HG03097 (cell line): ENCODE results near the gene CST6.

Experiments
- ATAC-seq: cut with Tn5 transposase; IDR thresholded peaks from one replicate; pipeline ENCODE4 v1.9.1; 2021; ENCODE audit not compliant: unreplicated experiment, low FRiP score

The CST6 gene

GRCh38 chr11:66011785-66012303 lies at the start of gene CST6:
CST6 (plus strand) TSS chr11:66012008; CDS start chr11:66012045, 37 bp downstream.
- no peak for ATAC-seq

- no peak for ATAC-seq
Measured at GRCh38 chr11:65962141-65962564, 49.7 kb upstream of the CST6 start.

GRCh38 chr11:65964906-65965305 lies 46.9 kb upstream of the CST6 start:
- ATAC-seq: no peak

- ATAC-seq: no peak
Measured at GRCh38 chr11:65965986-65966762, 45.6 kb upstream of the CST6 start.

GRCh38 chr11:65967329-65967934 lies 44.4 kb upstream of the CST6 start:
- ATAC-seq: no peak

GRCh38 chr11:65968600-65969482 lies 43.0 kb upstream of the CST6 start:
- no peak for ATAC-seq

GRCh38 chr11:65972116-65972515 lies 39.7 kb upstream of the CST6 start:
- ATAC-seq: no peak

GRCh38 chr11:65973439-65974110 lies 38.2 kb upstream of the CST6 start:
- ATAC-seq: no peak

- ATAC-seq: no peak
Measured at GRCh38 chr11:65975771-65976170, 36.0 kb upstream of the CST6 start.

GRCh38 chr11:65976216-65977176 lies 35.3 kb upstream of the CST6 start:
- ATAC-seq: no peak

GRCh38 chr11:65977621-65978390 lies 34.0 kb upstream of the CST6 start:
- no peak for ATAC-seq

- ATAC-seq: no peak
Measured at GRCh38 chr11:65978391-65979238, 33.2 kb upstream of the CST6 start.

- ATAC-seq: no peak
Measured at GRCh38 chr11:65979261-65979759, 32.5 kb upstream of the CST6 start.

- no peak for ATAC-seq
Measured at GRCh38 chr11:65981101-65981740, 30.6 kb upstream of the CST6 start.

- no peak for ATAC-seq
Measured at GRCh38 chr11:65981972-65982823, 29.6 kb upstream of the CST6 start.
